K562 (cell line): ENCODE measurements around the gene TRIOBP. TPM values are rescaled to one million over a fixed set of nuclear protein-coding genes. Genes with fewer than 3 reads are reported as not detected.
A peak's percentile ranks its signal among the peaks of the same experiment; 100 is the strongest.

Source experiments
- ATAC-seq: fragments of 200-7000 bp; cut with Tn5 transposase; 3 replicates; pipeline ENCODE4 v1.9.1; 2020; ENCODE audit warnings: moderate library complexity
- BruUV-seq: library from RNA; stranded (reverse); fragments of 400-500 nt; replicated peaks from 2 replicates; lab custom pipeline; 2021; lab: Mats Ljungman, UMichigan
- CTCF ChIA-PET: fragments of 300-600 bp; formaldehyde crosslinking; extraction: SDS; loops from one replicate; lab custom pipeline; 2021; ENCODE audit warnings: low intra/inter-chr PET ratio; lab: Yijun Ruan, JAX
- POLR2A ChIA-PET: fragments of 300-600, 350-650 bp; sonication (Branson Sonifier 250); formaldehyde crosslinking; extraction: SDS; loops from one replicate; lab custom pipeline; 2021; ENCODE audit warnings: antibody characterized with exemption, inconsistent platforms; lab: Yijun Ruan, JAX
- DNase-seq, 4 experiments: peaks; one replicate each; pipeline versions ENCODE4 v3.0.0 to v3.0.0-alpha.2; 2011 to 2018; ENCODE audit warnings: low spot score in 3 of 4, mixed read lengths in 3 of 4; ENCODE audit errors: extremely low read depth in 1 of 4
- FAIRE-seq: peaks from 2 replicates; lab custom pipeline; 2011; peaks lifted over from hg19 to GRCh38; lab: Jason Lieb, UNC
- H2AFZ ChIP-seq: 2 replicates; pipeline ENCODE4 v1.6.0; 2011; ENCODE audit warnings: low read depth, low read length, control low read depth, inconsistent platforms
- H3K27ac ChIP-seq: fragments of 200-600 bp; 3 replicates; pipeline ENCODE4 v1.8.0; 2011; ENCODE audit warnings: low read depth, mild to moderate bottlenecking, control low read depth, inconsistent platforms, low read length, moderate library complexity, mixed read lengths; ENCODE audit errors: extremely low read depth
- H3K27me3 ChIP-seq, 2 experiments: fragments of 300-600 bp in 1 of 2; 2 replicates in 1 of 2; 3 replicates in 1 of 2; pipeline versions ENCODE4 v1.6.0 to v1.8.0; 2011; ENCODE audit warnings: inconsistent platforms in 2 of 2, low read length in 2 of 2, mild to moderate bottlenecking in 1 of 2, mixed read lengths in 1 of 2, moderate library complexity in 1 of 2; ENCODE audit not compliant: control insufficient read depth in 2 of 2, insufficient read depth in 2 of 2
- H3K36me3 ChIP-seq: fragments of 300-600 bp; 3 replicates; pipeline ENCODE4 v1.8.0; 2011; ENCODE audit warnings: mild to moderate bottlenecking, low read length, inconsistent platforms; ENCODE audit not compliant: control insufficient read depth, insufficient read depth
- H3K4me1 ChIP-seq, 2 experiments: fragments of 200-600 bp in 1 of 2; replicated peaks in 1 of 2; 2 replicates in 1 of 2; 3 replicates in 1 of 2; pipeline versions ENCODE4 v1.5.1 to v1.8.0; 2011; ENCODE audit warnings: inconsistent platforms in 2 of 2, low read length in 2 of 2, mild to moderate bottlenecking in 1 of 2, mixed read lengths in 1 of 2, moderate library complexity in 1 of 2; ENCODE audit not compliant: control insufficient read depth in 2 of 2, insufficient read depth in 2 of 2
- H3K4me2 ChIP-seq: 2 replicates; pipeline ENCODE4 v1.6.1; 2011; ENCODE audit warnings: low read length, control low read depth, inconsistent platforms, mixed read lengths; ENCODE audit not compliant: insufficient read depth
- H3K4me3 ChIP-seq: fragments of 200-600 bp; sonication (generic), shearing (Covaris generic); 2 replicates; pipeline ENCODE4 v1.5.1; 2016; ENCODE audit warnings: control low read depth, inconsistent platforms
- H3K79me2 ChIP-seq: fragments of 200-600 bp; 3 replicates; pipeline ENCODE4 v1.8.0; 2011; ENCODE audit warnings: low read length, inconsistent platforms; ENCODE audit not compliant: control insufficient read depth, insufficient read depth
- H3K9ac ChIP-seq, 2 experiments: 2 replicates each; pipeline versions ENCODE4 v1.6.0 to v1.6.1; 2011; ENCODE audit warnings: low read depth in 2 of 2, low read length in 2 of 2, control low read depth in 1 of 2, inconsistent platforms in 1 of 2, mild to moderate bottlenecking in 1 of 2, mixed read lengths in 1 of 2; ENCODE audit not compliant: insufficient read depth in 1 of 2
- H3K9me1 ChIP-seq: one replicate; pipeline ENCODE4 v1.6.0; 2011; ENCODE audit warnings: inconsistent platforms, mild to moderate bottlenecking, low read length, moderate library complexity; ENCODE audit not compliant: control insufficient read depth, insufficient read depth
- H3K9me3 ChIP-seq: replicated peaks from 2 replicates; pipeline ENCODE4 v1.5.1; 2011; ENCODE audit warnings: low read depth, low read length, inconsistent platforms; ENCODE audit not compliant: control insufficient read depth, insufficient read depth
- H4K20me1 ChIP-seq: replicated peaks from 2 replicates; pipeline ENCODE4 v1.6.1; 2011; ENCODE audit warnings: low read length, inconsistent platforms, mixed read lengths; ENCODE audit not compliant: control insufficient read depth, insufficient read depth
- ZFPM2 ChIP-seq: fragments of 250-450 bp; sonication (Bioruptor Pico); IDR thresholded peaks from 2 replicates; pipeline ENCODE4 v1.5.1; 2022; ENCODE audit warnings: mild to moderate bottlenecking
- WGBS: fragments of 100-300 bp; shearing (Covaris generic); methylation state at CpG from one replicate; pipeline ENCODE4 v1.1.6; 2016; ENCODE audit warnings: low coverage, mixed read lengths; ENCODE audit not compliant: insufficient coverage; ENCODE audit errors: missing lambda C conversion rate; 5-methylcytosine and 5-hydroxymethylcytosine counted together
- in situ Hi-C: fragments of 300-500 bp; cut with MboI; formaldehyde crosslinking; loops from 4 replicates; pipeline ENCODE4 v1.15.0; 2018; ENCODE audit warnings: inconsistent platforms, mixed read lengths
- intact Hi-C: fragments of 100-400 bp; cut with micrococcal nuclease; formaldehyde crosslinking; loops from 2 replicates; pipeline ENCODE4 v1.14.2; 2022
- polyA plus RNA-seq, 8 experiments: library from polyadenylated mRNA; depleted of rRNA in 4 of 8; stranded (reverse) in 5 of 8; unstranded in 3 of 8; fragments of >200 nt; fragmentation: Nextera tagmentation in 2 of 8; fragmentation: Illumina TruSeq in 1 of 8; extraction: Ambion mirVana in 2 of 8; extraction: Trizol in 1 of 8; gene quantifications; 2 replicates each; pipeline versions ENCODE4 v1.2.1 to v1.2.3, GENCODE V29; 2011 to 2014; ENCODE audit warnings: inconsistent platforms in 1 of 8, missing spikeins in 1 of 8
- total RNA-seq, 7 experiments: library from RNA; depleted of rRNA in 6 of 7; stranded (reverse); fragments of >200 nt in 6 of 7; fragmentation: Illumina TruSeq in 2 of 7; extraction: Trizol in 2 of 7; gene quantifications; 2 replicates each; pipeline versions ENCODE4 v1.2.1 to v1.2.3, GENCODE V29; 2011 to 2021; ENCODE audit warnings: low replicate concordance in 1 of 7
- TF ChIP-seq, protein P1 (sequence below): sonication (generic); formaldehyde crosslinking; IDR thresholded peaks from 2 replicates; pipeline ENCODE4 v1.8.0; 2022; ENCODE audit warnings: mild to moderate bottlenecking, missing genetic modification reagents

The TRIOBP gene
- total and polyA plus RNA-seq, 9 of the 15 experiments (the other 6 are each of a cell fraction or from before 2014, with no cell fraction given), result 0.24 to 13.8 (median 5.5) TPM

DNA sequence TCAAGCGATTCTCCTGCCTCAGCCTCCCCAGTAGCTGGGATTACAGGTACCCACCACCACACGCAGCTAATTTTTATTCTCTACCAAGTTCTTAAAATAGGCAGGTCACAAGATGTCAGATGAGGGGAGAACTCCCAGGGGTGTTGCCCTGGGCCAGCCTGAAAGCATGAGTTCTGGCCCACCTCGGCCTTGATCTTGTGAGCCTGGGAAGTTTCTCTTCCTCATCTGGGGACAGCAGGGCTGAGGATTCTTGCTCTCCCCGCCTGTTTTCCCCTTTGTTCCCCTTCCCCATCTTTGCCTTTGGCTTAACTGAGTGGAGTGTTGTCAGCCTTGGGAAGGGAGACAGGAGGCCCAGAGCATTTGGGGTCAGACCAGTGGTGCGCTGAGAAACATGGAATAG lies 34.8 kb upstream of the TRIOBP start (continued):
- no peak for TF ChIP-seq ZFPM2 (CRISPR knock-in tag)

GRCh38 chr22:37663521-37664140 lies 33.2 kb upstream of the TRIOBP start:
- Histone ChIP-seq H3K4me1 (peaks cover 18 to 35% of the 10 kb centered on the region in 2 experiments), H3K9me1 (peaks cover 4% of the 10 kb centered on the region), H4K20me1 (peaks cover 17% of the 10 kb centered on the region), H3K9me3 (no peaks in the 10 kb centered on the region), H3K9ac (peak overlapping the region in 1 of 2 experiments; percentile 58; a peak in 1 of 4 replicates), H2AFZ (no peak overlapping the region), H3K4me3 (no peak overlapping the region), H3K27ac (no peak overlapping the region), H3K4me2 (no peak overlapping the region), H3K79me2 (peaks cover 68% of the 10 kb centered on the region), H3K36me3 (peaks cover 60% of the 10 kb centered on the region; the same call in 2 of the 3 replicates), H3K27me3 (no peaks in the 10 kb centered on the region)
- CTCF ChIA-PET, result no interaction called here
- in situ Hi-C loops (no loop called here), intact Hi-C loops (no loop called here)
- DNase-seq (no peak), ATAC-seq (no peak), FAIRE-seq (no peak)
- 95% methylated on average over 12 of the region's 16 CpGs for WGBS
- no TSS peak for BruUV-seq
- TF ChIP-seq, protein P1, sequence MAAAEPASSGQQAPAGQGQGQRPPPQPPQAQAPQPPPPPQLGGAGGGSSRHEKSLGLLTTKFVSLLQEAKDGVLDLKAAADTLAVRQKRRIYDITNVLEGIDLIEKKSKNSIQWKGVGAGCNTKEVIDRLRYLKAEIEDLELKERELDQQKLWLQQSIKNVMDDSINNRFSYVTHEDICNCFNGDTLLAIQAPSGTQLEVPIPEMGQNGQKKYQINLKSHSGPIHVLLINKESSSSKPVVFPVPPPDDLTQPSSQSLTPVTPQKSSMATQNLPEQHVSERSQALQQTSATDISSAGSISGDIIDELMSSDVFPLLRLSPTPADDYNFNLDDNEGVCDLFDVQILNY (CRISPR knock-in tag), result no peak
- POLR2A ChIA-PET, result no interaction called here
